Psoas muscle (tissue), 8 donors: Measurements from ENCODE around the gene MMP13. TPM values are rescaled to one million over a fixed set of nuclear protein-coding genes. Genes with fewer than 3 reads are reported as not detected.
"Not testable (repeated sequence)": the region's sequence is repeated elsewhere in the genome, so short reads cannot be mapped to it uniquely, and the experiment has no call there.

Experiments
- ATAC-seq, 4 donors: fragments of 200-7000 bp; cut with Tn5 transposase; one replicate each; pipeline ENCODE4 v1.9.1; 2020; ENCODE audit warnings: moderate library complexity in 3 of 4, mild to moderate bottlenecking in 2 of 4
- DNase-seq, 2 donors: peaks; one replicate each; pipeline ENCODE4 v3.0.0-alpha.2; 2020
- H3K27ac ChIP-seq: fragments of 200-600 bp; one replicate; pipeline ENCODE4 v1.8.0; 2022
- H3K27me3 ChIP-seq, 3 donors: fragments of 200-600 bp in 1 of 3; one replicate each; pipeline versions ENCODE4 v1.6.1 to v1.8.0; 2013 to 2022; ENCODE audit warnings: low read length in 2 of 3, mild to moderate bottlenecking in 2 of 3, moderate library complexity in 1 of 3; ENCODE audit not compliant: insufficient read depth in 3 of 3
- H3K36me3 ChIP-seq, 2 donors: fragments of 200-600 bp in 1 of 2; one replicate each; pipeline versions ENCODE4 v1.6.1 to v1.8.0; 2013 to 2022; ENCODE audit warnings: low read depth in 1 of 2, mild to moderate bottlenecking in 1 of 2, moderate library complexity in 1 of 2; ENCODE audit not compliant: insufficient read depth in 1 of 2
- H3K4me1 ChIP-seq: fragments of 200-600 bp; one replicate; pipeline ENCODE4 v1.8.0; 2022
- H3K4me3 ChIP-seq: fragments of 200-600 bp; one replicate; pipeline ENCODE4 v1.8.0; 2022; ENCODE audit warnings: mild to moderate bottlenecking
- H3K9me3 ChIP-seq: fragments of 200-600 bp; one replicate; pipeline ENCODE4 v1.8.0; 2022
- WGBS, 3 donors: extraction: QIAGEN DNeasy Blood & Tissue Kit; methylation state at CpG; one replicate each; pipeline versions ENCODE4 v1.1.6 to v1.1.7; 2013; 5-methylcytosine and 5-hydroxymethylcytosine counted together
- intact Hi-C, 2 donors: fragments of 100-400 bp; cut with DNase I; formaldehyde crosslinking; loops; one replicate each; pipeline versions ENCODE4 v1.11.0 to v1.14.2; 2022
- polyA plus RNA-seq, 3 donors: library from polyadenylated mRNA; stranded (reverse); fragments of 200-250 nt; gene quantifications; one replicate each; pipeline ENCODE4 v1.2.3, GENCODE V29; 2013
- total RNA-seq, 4 donors: library from RNA; stranded (reverse); fragmentation: NEBNext Ultra II Directional in 2 of 4; extraction: Animal tissue kit (Norgen Biotek cat#: 25700) in 2 of 4; gene quantifications; one replicate each; pipeline versions ENCODE4 v1.2.1 to v1.2.4, GENCODE V29; 2021 to 2023
- TF ChIP-seq, protein P1 (sequence below): fragments of 200-600 bp; IDR thresholded peaks from one replicate; pipeline ENCODE4 v1.8.0; 2022; ENCODE audit warnings: antibody characterized with exemption
- donor health status: healthy with polysubstance abuse.
- donor health status: DM: no; HTN: no; CAD: no; lungs with moderate emphysema.
- donor health status: Bipolar disorder and iron deficiency.
- donor health status: healthy.
- donor health status: DM: yes; HTN: yes; CAD: no.
- donor health status: DM: no; HTN: no; CAD: no.
- donor health status: DM: no; HTN: no; CAD: no.
- donor health status: DM: yes; HTN: yes; CAD: no.

Gene MMP13
- total and polyA plus RNA-seq, 7 donors: not detected

DNA sequence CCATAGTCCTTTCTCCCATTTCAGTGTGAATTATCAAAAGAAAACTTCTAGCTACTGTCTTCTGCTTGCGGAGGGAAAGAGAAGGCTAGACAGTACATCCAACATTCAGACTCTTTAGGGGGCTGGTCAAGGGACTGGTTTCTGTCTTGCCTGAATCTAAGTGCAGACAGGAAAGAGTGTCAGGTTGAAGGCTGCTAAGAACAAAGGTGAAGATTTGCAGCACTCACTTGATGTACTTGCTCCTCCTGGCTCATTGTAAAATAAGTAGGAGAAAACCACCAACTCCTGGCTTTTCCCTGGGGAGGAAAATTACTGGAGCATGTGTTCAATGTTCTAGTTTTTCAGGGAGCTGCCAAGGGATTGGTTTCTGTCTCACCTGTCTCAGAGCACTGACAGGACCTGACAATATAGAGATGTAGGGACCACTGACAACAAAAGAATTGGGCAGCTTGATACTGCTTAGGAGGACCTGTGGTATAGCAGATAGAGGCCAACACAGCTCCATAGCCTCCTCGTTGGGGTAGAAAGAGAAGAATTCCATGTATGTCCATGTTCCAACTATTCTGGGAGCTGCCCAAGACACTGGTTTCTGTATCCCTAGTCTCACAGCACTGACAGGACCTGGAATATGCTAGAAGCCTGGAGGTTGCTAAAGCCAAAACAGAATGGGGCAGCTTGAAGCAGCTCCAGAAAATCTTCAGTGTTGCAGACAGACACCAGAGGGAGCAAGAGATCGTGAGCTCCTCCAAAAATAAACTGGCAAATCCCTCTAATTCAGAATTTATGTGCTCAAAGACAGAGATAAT, 41.1 kb downstream of the MMP13 start:
- TF ChIP-seq, protein P1, sequence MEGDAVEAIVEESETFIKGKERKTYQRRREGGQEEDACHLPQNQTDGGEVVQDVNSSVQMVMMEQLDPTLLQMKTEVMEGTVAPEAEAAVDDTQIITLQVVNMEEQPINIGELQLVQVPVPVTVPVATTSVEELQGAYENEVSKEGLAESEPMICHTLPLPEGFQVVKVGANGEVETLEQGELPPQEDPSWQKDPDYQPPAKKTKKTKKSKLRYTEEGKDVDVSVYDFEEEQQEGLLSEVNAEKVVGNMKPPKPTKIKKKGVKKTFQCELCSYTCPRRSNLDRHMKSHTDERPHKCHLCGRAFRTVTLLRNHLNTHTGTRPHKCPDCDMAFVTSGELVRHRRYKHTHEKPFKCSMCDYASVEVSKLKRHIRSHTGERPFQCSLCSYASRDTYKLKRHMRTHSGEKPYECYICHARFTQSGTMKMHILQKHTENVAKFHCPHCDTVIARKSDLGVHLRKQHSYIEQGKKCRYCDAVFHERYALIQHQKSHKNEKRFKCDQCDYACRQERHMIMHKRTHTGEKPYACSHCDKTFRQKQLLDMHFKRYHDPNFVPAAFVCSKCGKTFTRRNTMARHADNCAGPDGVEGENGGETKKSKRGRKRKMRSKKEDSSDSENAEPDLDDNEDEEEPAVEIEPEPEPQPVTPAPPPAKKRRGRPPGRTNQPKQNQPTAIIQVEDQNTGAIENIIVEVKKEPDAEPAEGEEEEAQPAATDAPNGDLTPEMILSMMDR: peak; percentile 21
- Histone ChIP-seq H3K36me3 (no peaks in the 10 kb centered on the region), H3K27me3 (no peaks in the 10 kb centered on the region), H3K4me3 (no peak overlapping the region), H3K4me1 (no peaks in the 10 kb centered on the region), H3K9me3 (no peaks in the 10 kb centered on the region), H3K27ac (no peak overlapping the region)
- intact Hi-C loops: no loop called here
- DNase-seq (no peak), ATAC-seq (no peak)
- 35 to 39% (median 38%) methylated on average over 3 of the region's 3 CpGs for WGBS, 3 donors

DNA sequence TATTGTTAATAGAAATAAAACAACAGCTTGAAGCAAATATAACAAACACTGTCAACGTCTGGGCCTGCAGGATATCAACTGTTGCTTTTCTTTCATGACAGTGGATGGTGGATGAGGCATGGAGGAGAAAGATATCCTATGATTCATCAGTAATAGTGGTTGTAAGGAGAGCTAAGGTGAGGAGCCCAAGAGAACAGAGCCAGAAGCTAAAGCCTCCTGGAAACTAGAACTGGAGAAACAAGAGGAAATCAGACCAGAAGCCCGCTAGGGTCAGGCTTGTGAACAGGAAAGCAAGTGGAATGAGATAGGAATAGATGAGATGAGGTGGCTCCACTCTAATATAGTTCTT, 43.1 kb downstream of the MMP13 start:
- DNase-seq (no peak), ATAC-seq (no peak)
- no peaks in the 10 kb centered on the region for H3K27me3 ChIP-seq
- H3K4me1 ChIP-seq: no peaks in the 10 kb centered on the region
- TF ChIP-seq, protein P1: no peak
- H3K36me3 ChIP-seq: no peaks in the 10 kb centered on the region
- intact Hi-C loops: no loop called here
- no peak overlapping the region for H3K27ac ChIP-seq
- no peaks in the 10 kb centered on the region for H3K9me3 ChIP-seq
- 63 to 73% (median 68%) methylated on average over 2 of the region's 2 CpGs for WGBS, 3 donors
- H3K4me3 ChIP-seq: no peak overlapping the region

DNA sequence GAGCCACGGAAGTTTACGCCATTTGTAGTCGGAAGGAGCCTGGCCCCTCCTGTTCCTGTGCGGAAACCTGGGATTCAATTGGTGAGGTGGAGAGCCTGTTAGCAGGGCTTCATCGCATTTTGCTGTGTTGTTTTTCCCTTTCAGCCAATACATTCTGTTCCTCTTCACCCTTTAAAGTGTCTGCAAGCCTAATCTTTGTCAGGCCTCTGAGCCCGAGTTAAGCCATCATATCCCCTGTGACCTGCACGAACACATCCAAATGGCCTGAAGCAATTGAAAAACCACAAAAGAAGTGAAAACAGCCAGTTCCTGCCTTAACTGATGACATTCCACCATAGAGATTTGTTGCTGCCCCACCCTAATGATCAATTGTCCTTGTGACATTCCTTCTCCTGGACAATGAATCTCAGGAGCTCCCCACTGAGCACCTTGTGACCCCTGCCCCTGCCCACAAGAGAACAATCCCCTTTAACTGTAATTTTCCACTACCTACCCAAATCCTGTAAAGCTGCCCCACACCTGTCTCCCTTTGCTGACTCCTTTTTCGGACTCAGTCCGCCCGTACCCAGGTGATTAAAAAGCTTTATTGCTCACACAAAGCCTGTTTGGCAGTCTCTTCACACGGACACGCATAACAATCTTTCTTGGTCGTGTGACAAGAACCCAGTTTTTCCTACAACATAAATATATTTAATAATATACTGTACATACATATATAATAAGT, 43.6 kb downstream of the MMP13 start:
- Histone ChIP-seq H3K27me3 (no peaks in the 10 kb centered on the region), H3K36me3 (no peaks in the 10 kb centered on the region), H3K4me3 (no peak overlapping the region), H3K27ac (no peak overlapping the region), H3K9me3 (no peaks in the 10 kb centered on the region), H3K4me1 (no peaks in the 10 kb centered on the region)
- ATAC-seq: no peak
- TF ChIP-seq, protein P1: no peak
- no peak for DNase-seq
- intact Hi-C loops: no loop called here
- WGBS, 3 donors: 82 to 84% (median 83%) methylated on average over 13 of the region's 13 CpGs

DNA sequence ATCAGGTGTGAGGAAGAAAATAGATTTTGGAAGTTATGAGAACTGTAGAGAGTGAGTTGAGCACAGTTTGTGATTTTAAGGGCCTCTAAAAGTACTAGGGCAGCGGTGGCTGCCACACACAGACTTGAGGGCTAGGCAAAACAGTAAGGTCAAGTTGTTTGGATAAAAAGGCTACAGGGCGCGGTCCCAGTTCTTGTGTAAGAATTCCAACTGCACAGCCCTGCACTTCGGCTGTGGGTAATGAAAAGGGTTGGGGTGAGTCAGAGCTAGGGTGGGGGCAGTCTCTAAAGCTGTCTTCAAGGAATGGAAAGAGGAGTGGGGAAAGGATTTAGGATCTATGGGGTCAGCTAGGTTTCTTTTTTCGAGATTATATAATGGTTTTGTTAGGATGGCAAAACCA, 49.7 kb downstream of the MMP13 start:
- H3K27ac ChIP-seq, H3K27me3 ChIP-seq, DNase-seq, intact Hi-C loops, H3K36me3 ChIP-seq, H3K4me1 ChIP-seq, H3K4me3 ChIP-seq, ATAC-seq, H3K9me3 ChIP-seq: not testable (repeated sequence)
- WGBS, 3 donors: 79 to 88% (median 84%) methylated on average over 4 to 5 of the region's 5 CpGs

DNA sequence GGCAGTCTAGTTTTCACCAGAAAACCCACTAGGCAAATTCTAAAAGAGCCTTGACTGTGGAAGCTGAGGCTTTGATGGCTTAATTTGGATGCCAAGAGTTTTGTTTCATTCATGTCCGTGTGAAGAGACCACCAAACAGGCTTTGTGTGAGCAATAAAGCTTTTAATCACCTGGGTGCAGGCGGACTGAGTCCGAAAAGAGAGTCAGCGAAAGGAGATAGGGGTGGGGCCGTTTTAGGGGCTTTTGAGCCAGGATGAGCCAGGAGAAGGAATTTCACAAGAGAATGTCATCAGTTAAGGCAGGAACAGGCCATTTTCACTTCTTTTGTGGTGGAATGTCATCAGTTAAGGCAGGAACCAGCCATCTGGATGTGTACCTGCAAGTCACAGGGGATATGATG, 51.6 kb downstream of the MMP13 start:
- H3K4me3 ChIP-seq, DNase-seq, H3K27me3 ChIP-seq, H3K27ac ChIP-seq, H3K9me3 ChIP-seq, intact Hi-C loops, H3K36me3 ChIP-seq, H3K4me1 ChIP-seq, ATAC-seq: not testable (repeated sequence)
- 43 to 55% (median 53%) methylated on average over 5 of the region's 5 CpGs for WGBS, 3 donors
